Cardiac septum (tissue), 1 donor: Measurements from ENCODE around the gene GP9. TPM values are rescaled to one million over a fixed set of nuclear protein-coding genes. Genes with fewer than 3 reads are reported as not detected.

ENCODE experiments used
- DNase-seq: peaks from one replicate; pipeline ENCODE4 v3.0.0-alpha.2; 2020; ENCODE audit warnings: low spot score
- intact Hi-C: fragments of 100-400 bp; cut with DNase I; formaldehyde crosslinking; loops from one replicate; pipeline ENCODE4 v1.14.0; 2022
- total RNA-seq: library from RNA; stranded (reverse); fragmentation: NEBNext Ultra II Directional; extraction: Animal tissue kit (Norgen Biotek cat#: 25700); gene quantifications from one replicate; pipeline ENCODE4 v1.2.1, GENCODE V29; 2021
- donor health status: DM: no; HTN: no; CAD: no.

GP9 gene
- total RNA-seq, 1 donor from 2014 or later: 0.27 TPM

GRCh38 chr3:129026728-129027543 lies 33.6 kb upstream of the GP9 start:
- peak; percentile 96 for DNase-seq
- intact Hi-C loops: loop anchor here (2.0 kb wide), 1 partner anchor 26 kb away; no protein-coding TSS in a partner anchor

GRCh38 chr3:129027544-129027880 lies 33.1 kb upstream of the GP9 start:
- DNase-seq: no peak
- intact Hi-C loops: loop anchor here (2.0 kb wide), 1 partner anchor 25 kb away; no protein-coding TSS in a partner anchor

GRCh38 chr3:129028866-129029265 lies 31.7 kb upstream of the GP9 start:
- no peak for DNase-seq
- intact Hi-C loops: no loop called here

- DNase-seq: no peak
- intact Hi-C loops: no loop called here
These were observed 30.0 kb upstream of the GP9 start for GRCh38 chr3:129030611-129031010.

GRCh38 chr3:129031476-129032215 lies 28.9 kb upstream of the GP9 start:
- intact Hi-C loops: no loop called here
- DNase-seq: no peak

- intact Hi-C loops: no loop called here
- no peak for DNase-seq
These were observed 27.9 kb upstream of the GP9 start for GRCh38 chr3:129032716-129033115.

- intact Hi-C loops: no loop called here
- no peak for DNase-seq
These were observed 27.4 kb upstream of the GP9 start for GRCh38 chr3:129033151-129033550.

GRCh38 chr3:129033633-129034321 lies 26.8 kb upstream of the GP9 start:
- intact Hi-C loops: no loop called here
- DNase-seq: no peak

- intact Hi-C loops: no loop called here
- no peak for DNase-seq
These were observed 25.9 kb upstream of the GP9 start for GRCh38 chr3:129034642-129035041.

GRCh38 chr3:129035360-129036221 lies 25.0 kb upstream of the GP9 start:
- intact Hi-C loops: no loop called here

GRCh38 chr3:129036222-129037092 lies 24.1 kb upstream of the GP9 start:
- intact Hi-C loops: no loop called here

More at GRCh38 chr3:129035360-129036221, 25.0 kb upstream of the GP9 start:
- DNase-seq: peak; percentile 43

GRCh38 chr3:129037093-129037419 lies 23.5 kb upstream of the GP9 start:
- DNase-seq: no peak

More at GRCh38 chr3:129036222-129037092, 24.1 kb upstream of the GP9 start:
- no peak for DNase-seq

GRCh38 chr3:129038121-129038855 lies 22.3 kb upstream of the GP9 start:
- intact Hi-C loops: no loop called here
- DNase-seq: peak; percentile 20

More at GRCh38 chr3:129037093-129037419, 23.5 kb upstream of the GP9 start:
- intact Hi-C loops: no loop called here

- DNase-seq: peak; percentile 72
- intact Hi-C loops: no loop called here
These were observed 21.1 kb upstream of the GP9 start for GRCh38 chr3:129039271-129040038.

- intact Hi-C loops: no loop called here
- DNase-seq: no peak
These were observed 20.6 kb upstream of the GP9 start for GRCh38 chr3:129040039-129040336.

- intact Hi-C loops: no loop called here
- peak; percentile 73 for DNase-seq
These were observed 19.8 kb upstream of the GP9 start for GRCh38 chr3:129040579-129041300.

GRCh38 chr3:129045675-129046036 lies 14.9 kb upstream of the GP9 start:
- intact Hi-C loops: no loop called here

More at GRCh38 chr3:129045675-129046036, 14.9 kb upstream of the GP9 start:
- no peak for DNase-seq
